HFFc6 (cell line): ENCODE measurements around the gene RAD51B. TPM values are rescaled to one million over a fixed set of nuclear protein-coding genes. Genes with fewer than 3 reads are reported as not detected.

Experiments used
- DNase-seq: peaks from one replicate; pipeline ENCODE4 v3.0.0-alpha.2; 2018
- H3K27ac Mint-ChIP-seq: 2 replicates; pipeline ENCODE4 v1.8.0; 2020; ENCODE audit warnings: mild to moderate bottlenecking, mixed read lengths
- H3K27me3 Mint-ChIP-seq: 2 replicates; pipeline ENCODE4 v1.8.0; 2021; ENCODE audit warnings: mild to moderate bottlenecking, moderate library complexity, mixed read lengths; ENCODE audit not compliant: insufficient read depth
- H3K36me3 Mint-ChIP-seq: 2 replicates; pipeline ENCODE4 v1.8.0; 2021; ENCODE audit warnings: low read depth, mixed read lengths
- H3K4me1 Mint-ChIP-seq: 2 replicates; pipeline ENCODE4 v1.8.0; 2020; ENCODE audit warnings: low read depth, mixed read lengths
- H3K4me3 Mint-ChIP-seq: 2 replicates; pipeline ENCODE4 v1.8.0; 2020; ENCODE audit warnings: mild to moderate bottlenecking, moderate library complexity, mixed read lengths
- H3K9me3 Mint-ChIP-seq: 2 replicates; pipeline ENCODE4 v1.8.0; 2020; ENCODE audit warnings: mild to moderate bottlenecking, mixed read lengths
- total RNA-seq, 6 experiments: library from RNA; stranded (reverse); fragmentation: NEBNext Ultra II Directional; extraction: Animal tissue kit (Norgen Biotek cat#: 25700); gene quantifications; 2 replicates in 1 of 6; 3 replicates in 5 of 6; pipeline ENCODE4 v1.2.3, GENCODE V29; 2021
- TF ChIP-seq, protein P1 (sequence below): fragments of 200-600 bp; sonication (generic); IDR thresholded peaks from 2 replicates; pipeline ENCODE4 v1.5.0; 2021; ENCODE audit warnings: antibody characterized with exemption, mild to moderate bottlenecking

Gene RAD51B
- total RNA-seq, 6 experiments from 2014 or later = 7.1 to 12.4 (median 9.6) TPM

DNA sequence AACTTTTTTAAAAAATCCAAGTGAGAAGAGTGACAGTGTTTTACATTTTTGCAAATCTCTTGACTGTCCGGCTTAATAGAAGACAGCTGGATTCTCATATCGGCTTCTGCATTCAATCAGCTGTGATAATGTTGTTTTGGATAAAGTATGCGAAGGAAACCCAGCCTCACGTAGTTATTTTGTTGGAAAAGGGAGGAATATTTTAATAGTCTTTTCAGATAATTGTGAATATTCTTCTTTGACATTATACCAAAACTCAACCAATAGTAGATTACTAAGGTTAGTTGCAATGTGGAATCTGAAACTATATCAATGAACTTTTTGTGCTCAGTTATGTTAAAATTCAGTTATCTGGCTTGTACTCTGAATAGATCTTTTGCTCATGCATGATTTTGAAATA, 696.8 kb downstream of the RAD51B start:
- peaks cover 32% of the 10 kb centered on the region for H3K4me1 Mint-ChIP-seq
- no peak overlapping the region for H3K27ac Mint-ChIP-seq
- TF ChIP-seq, protein P1, sequence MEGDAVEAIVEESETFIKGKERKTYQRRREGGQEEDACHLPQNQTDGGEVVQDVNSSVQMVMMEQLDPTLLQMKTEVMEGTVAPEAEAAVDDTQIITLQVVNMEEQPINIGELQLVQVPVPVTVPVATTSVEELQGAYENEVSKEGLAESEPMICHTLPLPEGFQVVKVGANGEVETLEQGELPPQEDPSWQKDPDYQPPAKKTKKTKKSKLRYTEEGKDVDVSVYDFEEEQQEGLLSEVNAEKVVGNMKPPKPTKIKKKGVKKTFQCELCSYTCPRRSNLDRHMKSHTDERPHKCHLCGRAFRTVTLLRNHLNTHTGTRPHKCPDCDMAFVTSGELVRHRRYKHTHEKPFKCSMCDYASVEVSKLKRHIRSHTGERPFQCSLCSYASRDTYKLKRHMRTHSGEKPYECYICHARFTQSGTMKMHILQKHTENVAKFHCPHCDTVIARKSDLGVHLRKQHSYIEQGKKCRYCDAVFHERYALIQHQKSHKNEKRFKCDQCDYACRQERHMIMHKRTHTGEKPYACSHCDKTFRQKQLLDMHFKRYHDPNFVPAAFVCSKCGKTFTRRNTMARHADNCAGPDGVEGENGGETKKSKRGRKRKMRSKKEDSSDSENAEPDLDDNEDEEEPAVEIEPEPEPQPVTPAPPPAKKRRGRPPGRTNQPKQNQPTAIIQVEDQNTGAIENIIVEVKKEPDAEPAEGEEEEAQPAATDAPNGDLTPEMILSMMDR = no peak
- H3K27me3 Mint-ChIP-seq = no peaks in the 10 kb centered on the region
- H3K9me3 Mint-ChIP-seq = no peaks in the 10 kb centered on the region
- H3K4me3 Mint-ChIP-seq = no peak overlapping the region
- no peak for DNase-seq
- no peaks in the 10 kb centered on the region for H3K36me3 Mint-ChIP-seq

DNA sequence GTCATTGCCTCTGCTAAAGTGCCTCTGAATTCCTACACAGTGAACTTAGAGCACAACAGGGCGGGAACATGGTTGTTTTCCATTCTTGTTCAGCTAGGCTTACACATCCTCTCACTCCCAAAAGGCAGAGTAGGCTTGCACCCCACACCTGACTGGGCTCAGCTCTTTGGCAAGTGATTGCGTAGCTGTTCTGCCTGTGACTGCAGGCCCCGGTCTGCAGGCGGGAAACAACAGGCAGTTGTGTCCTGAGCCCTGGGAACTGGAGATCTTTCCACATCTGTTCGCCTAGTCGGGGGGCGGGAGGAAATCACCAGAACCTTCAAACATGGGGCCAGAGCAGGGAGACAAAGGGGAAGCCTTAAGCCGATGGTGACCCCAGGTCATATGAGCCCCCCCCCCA, 698.6 kb downstream of the RAD51B start:
- TF ChIP-seq, protein P1 = no peak
- Mint-ChIP-seq H3K36me3 (no peaks in the 10 kb centered on the region), H3K9me3 (no peaks in the 10 kb centered on the region), H3K4me1 (peaks cover 14% of the 10 kb centered on the region), H3K4me3 (no peak overlapping the region), H3K27ac (no peak overlapping the region), H3K27me3 (no peaks in the 10 kb centered on the region)
- no peak for DNase-seq

DNA sequence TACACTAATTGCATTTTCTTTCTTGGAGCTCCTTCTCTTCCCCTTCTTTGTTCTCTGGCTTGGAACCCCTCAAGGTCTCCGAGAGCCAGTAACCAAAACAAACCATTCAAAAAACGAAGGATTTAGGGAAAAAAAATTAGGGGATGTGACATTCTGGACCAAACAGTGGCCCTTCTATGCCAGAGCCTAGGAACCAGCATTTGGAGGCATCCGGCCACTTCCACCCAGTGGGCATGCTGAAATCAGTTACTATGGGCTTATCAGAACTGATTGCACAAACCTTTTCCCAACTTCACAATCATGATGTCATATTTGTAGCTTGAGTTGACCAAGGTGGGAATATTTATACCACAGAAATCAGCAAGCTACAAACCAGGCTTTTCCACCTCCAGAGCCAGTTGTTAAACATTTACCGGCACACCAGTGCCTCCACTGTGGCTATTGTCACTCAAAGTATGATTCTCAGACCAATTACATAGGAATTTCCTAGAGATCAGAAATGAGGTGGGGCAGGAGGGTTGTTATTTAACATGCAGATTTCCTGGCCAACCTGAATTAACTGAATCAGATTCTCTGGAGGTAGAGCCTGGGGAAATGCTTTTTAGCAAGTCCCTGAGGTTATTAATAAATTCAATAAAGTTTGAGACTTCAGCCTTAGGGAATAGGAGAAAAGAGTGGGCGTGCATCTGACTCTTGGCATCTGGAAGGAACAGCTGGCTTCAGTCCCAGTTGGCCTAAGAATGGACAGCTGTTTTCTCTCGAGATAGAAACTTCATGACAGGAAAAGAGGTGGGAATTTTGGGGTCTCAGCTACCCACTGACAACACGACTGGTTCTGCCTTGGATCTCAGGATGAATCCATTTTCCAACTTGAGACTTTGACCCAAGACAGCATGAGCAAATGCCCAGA, 699.4 kb downstream of the RAD51B start:
- no peaks in the 10 kb centered on the region for H3K36me3 Mint-ChIP-seq
- TF ChIP-seq, protein P1 = no peak
- H3K27me3 Mint-ChIP-seq = no peaks in the 10 kb centered on the region
- no peak for DNase-seq
- H3K27ac Mint-ChIP-seq = no peak overlapping the region
- no peak overlapping the region for H3K4me3 Mint-ChIP-seq
- H3K4me1 Mint-ChIP-seq = peaks cover 12% of the 10 kb centered on the region
- H3K9me3 Mint-ChIP-seq = no peaks in the 10 kb centered on the region

DNA sequence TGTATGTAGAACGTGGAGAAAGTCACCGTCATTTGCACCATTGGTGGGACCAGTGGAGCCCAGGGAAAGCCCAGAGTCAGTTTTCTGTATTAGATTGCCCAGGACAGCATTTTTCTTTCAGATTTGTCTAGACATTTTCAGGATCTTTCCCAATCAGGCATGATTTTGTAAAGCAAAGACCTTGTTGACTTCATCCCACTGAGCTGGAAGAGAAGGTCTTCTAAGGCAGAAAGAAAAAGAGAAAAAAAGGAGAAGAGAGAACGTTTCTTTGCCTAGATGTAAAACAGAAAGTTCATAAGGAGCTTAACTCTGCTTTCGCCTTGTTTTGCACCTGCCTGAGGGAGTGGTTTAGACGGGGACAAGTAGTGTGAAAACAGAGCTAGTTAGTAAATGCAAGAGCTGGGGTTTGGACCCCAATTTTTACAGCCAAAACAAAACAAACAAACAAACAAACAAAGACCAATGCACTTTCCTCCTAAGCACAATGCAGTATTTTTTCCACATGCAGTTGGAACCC, 700.1 kb downstream of the RAD51B start:
- TF ChIP-seq, protein P1 = no peak
- Mint-ChIP-seq H3K27ac (no peak overlapping the region), H3K9me3 (no peaks in the 10 kb centered on the region), H3K27me3 (no peaks in the 10 kb centered on the region; the same call in 1 of the 2 replicates), H3K36me3 (peaks cover 7% of the 10 kb centered on the region; the same call in 1 of the 2 replicates), H3K4me3 (no peak overlapping the region), H3K4me1 (peaks cover 16% of the 10 kb centered on the region)
- DNase-seq = no peak

DNA sequence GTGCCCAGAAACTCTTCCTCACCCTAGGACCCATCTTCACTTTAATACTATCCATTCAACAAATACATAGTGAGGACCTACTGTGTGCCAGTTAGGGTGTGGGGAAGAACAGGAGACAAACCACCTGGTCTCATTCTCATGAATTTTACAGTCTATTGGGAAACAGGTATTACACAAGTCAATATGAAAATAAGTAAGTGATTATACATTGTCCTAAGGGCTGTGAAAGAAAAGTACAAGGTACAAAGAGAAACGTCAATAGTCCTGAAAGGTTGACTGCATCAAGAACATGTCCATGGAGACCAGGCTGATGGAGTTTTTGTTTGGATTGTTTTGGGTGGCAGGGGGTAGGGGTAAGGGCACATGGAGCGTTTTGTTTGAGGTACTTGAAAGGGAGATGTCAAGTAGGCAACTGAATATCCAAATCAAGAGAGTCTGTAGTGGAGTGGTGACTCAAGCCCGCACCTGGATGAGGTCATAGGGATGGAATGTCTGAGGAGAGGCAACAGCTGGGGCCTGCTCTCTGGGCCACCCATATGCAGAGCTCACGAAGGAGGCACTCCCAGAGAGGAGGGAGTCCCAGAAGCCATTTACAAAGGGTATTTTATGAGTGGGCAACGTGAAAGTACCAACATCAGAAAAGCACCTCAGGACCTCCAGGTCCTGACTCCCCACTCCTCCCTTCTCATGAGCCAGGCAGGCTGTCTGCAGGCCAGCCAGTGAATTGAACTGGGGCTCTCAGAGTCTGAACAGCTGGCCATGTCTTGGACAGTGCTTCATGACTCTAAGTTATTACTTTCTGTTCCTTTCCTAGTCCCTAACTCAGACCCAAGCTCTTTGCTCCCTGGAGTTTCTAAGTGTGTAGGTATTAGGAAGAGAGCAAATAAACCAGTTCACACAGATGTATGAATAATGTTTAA, 701.3 kb downstream of the RAD51B start:
- no peak for DNase-seq
- no peak overlapping the region for H3K4me3 Mint-ChIP-seq

More for the DNA sequence above, 701.3 kb downstream of the RAD51B start:
- Mint-ChIP-seq H3K27ac (no peak overlapping the region), H3K27me3 (no peaks in the 10 kb centered on the region; the same call in 1 of the 2 replicates), H3K4me1 (peaks cover 16% of the 10 kb centered on the region), H3K36me3 (peaks cover 9% of the 10 kb centered on the region; the same call in 1 of the 2 replicates), H3K9me3 (no peaks in the 10 kb centered on the region)
- TF ChIP-seq, protein P1 = no peak
